HG02970 (cell line): ENCODE data around the gene DSCAM.

Source experiments
- ATAC-seq: cut with Tn5 transposase; IDR thresholded peaks from one replicate; pipeline ENCODE4 v1.9.1; 2021; ENCODE audit warnings: mild to moderate bottlenecking, moderate library complexity, moderate number of reproducible peaks; ENCODE audit not compliant: unreplicated experiment, low FRiP score

Gene DSCAM

DNA sequence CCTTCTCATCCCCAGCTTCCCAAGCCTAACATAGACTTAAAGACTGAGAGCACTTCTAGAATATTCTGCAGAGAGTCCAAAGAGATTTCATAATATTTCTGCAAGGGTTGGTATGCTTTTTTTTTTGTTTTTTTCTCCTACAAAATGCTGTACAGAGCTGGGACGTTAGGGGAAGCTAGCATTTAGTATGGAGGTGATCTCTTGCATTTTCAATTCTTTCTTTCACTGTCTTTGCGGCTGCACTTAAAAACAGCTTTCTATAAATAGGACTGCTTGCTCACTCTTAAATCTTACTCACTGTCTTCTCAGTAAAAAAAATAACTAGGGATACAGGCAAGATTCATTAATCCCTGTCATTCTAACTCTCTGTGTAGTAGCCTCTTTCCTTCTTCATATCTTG is 7.4 kb downstream of the DSCAM start:
- ATAC-seq: no peak

- ATAC-seq: no peak
These were observed 9.5 kb downstream of the DSCAM start for GRCh38 chr21:40837456-40837855.

GRCh38 chr21:40835184-40835694 is 11.7 kb downstream of the DSCAM start:
- no peak for ATAC-seq

DNA sequence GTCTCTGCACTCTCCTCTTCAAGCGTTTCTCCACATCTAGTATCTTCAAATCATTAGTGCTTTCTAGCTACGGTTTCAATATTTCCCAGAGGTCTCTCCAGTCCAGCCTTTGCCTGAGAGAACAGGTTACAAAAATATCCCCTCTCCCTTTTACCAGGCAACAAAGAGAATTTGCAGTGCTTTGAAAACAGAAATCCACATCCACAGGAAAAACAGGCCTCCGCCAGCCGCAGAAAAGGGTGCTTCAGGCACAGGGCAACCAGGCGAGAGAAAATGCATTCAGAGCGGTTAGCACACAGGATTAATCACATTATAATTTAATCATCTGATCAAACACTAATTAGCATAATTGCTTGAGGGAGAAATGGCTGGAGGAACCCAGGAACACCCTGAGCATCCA is 13.8 kb downstream of the DSCAM start:
- ATAC-seq: no peak

DNA sequence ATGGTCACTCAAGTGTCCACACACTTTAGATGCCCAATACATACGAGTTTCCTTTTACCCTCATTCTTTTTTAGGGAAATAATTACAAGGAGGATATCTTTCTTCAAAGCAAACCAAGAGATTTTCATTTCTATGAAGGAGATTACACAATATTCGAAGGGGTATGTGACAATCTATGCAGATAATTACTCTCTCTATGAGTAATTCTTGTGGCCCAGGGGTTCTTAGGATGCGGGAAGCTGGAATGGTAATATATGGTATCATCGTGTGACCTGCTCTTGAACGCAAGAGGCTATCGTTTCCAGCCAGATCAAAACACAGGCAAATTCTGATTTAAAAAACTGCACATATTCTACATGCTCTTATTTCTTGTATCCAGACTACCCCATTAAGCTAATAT is 14.6 kb downstream of the DSCAM start:
- ATAC-seq: no peak

GRCh38 chr21:40830836-40831235 is 16.1 kb downstream of the DSCAM start:
- ATAC-seq: no peak

GRCh38 chr21:40829791-40830190 is 17.2 kb downstream of the DSCAM start:
- no peak for ATAC-seq

GRCh38 chr21:40829308-40829707 is 17.6 kb downstream of the DSCAM start:
- no peak for ATAC-seq

DNA sequence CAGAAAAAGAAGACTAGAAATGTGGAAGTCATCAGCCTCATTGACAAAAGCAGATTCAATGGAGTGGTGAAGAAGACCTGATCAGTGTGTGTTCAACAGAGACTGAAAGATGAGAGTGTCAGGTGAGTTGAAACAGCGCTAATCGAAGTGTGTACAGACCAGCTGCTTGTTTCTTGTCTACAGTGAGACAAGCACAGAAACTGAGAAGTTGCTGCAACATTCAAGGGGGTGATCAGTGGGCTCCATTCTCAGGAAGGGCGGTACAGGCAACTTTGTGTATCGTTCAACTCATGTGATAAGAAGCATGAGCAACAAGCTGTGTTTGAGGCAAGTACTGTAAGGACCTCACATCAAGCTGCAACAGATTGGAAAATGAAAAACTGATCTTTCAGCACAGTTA is 19.4 kb downstream of the DSCAM start:
- no peak for ATAC-seq

DNA sequence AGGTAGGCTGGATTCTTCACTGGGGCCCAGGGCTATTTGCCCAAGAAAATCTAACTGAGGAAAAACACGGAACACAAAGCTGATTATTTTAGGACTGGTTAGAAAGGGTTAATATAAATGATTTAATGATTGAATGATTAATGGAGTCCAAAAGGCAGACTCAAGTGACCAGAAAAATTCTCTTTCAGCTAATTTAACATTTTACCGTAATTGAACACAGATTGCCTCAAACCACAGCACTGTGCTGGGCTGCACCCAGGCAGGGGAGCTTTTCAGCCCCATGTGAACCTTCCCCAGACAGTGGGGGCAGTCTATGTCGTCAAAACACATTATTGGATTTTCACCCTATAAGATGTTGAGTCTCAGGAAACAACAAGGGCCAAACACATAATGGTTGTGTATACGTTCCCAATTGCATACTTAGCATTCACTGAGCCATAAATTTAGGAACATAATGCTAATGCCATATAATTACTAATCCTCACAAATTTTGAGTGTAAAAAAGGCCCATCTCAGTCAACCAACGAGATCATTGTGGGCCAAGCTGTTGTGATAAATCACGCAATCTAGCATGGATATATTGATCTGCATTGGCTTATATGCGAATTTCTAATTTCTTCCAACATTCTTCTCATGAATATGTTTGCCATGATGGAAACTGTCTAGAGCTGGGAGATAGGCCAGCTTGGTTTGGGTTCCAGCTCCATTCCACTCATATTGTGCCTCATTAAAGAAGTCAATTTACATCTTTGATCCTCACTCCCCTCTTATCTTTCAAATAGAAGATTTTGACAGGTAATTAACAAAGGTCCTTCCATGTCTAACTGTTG is 27.7 kb downstream of the DSCAM start:
- no peak for ATAC-seq

GRCh38 chr21:40813918-40814317 is 33.0 kb downstream of the DSCAM start:
- no peak for ATAC-seq

DNA sequence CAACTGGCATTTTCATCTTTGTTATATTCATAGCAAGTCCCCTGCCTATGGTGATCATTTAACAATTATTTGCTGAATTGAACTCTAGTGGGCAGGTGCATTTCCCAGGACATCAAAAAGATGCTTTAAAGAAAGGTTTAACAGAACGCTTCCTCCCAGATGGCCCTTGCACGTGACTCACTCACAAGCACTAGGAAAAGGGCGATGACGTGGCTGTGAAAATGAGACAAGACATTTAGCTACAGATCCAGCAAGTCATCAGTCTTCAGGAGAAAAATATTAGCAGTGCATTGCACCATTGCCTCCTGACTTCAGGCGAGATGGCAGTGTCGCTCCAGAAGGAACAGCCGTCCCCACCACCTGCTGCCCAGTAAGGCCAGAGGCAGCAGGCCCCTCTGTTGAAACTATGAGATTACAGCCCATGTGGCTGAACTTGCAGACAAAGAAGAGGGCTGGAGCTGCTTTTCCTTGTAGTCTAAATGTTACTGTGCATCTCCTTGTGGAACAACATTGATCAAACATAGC is 37.2 kb downstream of the DSCAM start:
- ATAC-seq: no peak

DNA sequence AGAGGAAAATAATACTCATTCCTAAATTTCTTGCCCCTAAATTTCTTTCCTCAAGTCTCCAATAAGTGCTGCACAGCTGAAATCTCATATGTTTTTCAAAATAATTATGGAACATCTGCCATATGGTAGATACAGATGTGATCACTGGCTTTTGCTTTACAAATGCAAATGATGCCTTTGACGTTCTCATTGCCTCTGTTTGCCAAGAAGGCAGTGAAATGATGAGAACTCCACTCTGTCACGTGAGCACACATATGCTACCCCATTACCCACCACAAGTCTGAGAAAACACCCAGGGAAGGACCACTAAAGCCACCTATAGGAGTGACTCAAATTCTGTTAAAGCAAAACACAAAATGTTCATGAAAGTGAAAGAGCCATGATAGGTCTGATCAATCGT is 43.9 kb downstream of the DSCAM start:
- no peak for ATAC-seq

- ATAC-seq: no peak
These were observed 46.8 kb downstream of the DSCAM start for GRCh38 chr21:40800126-40800525.

DNA sequence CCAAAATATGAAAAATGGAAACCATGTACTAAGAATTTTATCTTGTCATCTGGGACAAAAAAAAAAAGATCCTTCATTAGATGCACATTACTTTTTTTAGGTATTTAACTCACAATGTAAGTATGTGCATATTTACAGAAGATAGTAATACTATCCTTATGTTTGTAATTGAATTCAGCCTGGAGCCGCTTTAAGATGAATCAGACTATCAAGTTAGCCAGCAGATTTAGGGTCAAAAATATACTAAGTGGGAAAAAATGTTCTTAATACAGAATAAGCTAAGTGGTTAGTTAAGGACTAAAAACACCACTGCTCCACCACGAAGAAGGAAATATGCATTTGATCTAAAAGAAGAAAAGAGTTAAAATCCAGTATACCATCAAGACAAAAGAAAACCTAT is 49.1 kb downstream of the DSCAM start:
- ATAC-seq: no peak

- ATAC-seq: no peak
These were observed 49.5 kb downstream of the DSCAM start for GRCh38 chr21:40797410-40797809.

DNA sequence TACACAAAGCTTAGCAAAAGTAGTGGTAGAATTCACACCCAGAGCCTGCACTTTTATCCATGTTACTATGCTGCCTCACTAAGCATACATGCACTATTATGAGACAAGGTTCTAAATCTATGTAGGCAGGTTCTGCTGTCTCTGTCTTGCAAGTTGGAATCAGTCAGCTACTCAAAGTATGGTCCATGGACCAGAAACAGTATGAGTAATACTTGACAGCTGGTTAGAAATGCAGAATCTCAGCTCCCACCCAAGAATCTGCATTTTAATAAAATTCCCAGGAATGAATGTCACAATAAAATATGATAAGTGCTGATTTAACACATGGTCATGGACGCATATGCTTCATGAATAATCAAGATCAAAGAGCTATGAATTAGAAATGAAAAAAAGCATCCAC is 50.5 kb downstream of the DSCAM start:
- no peak for ATAC-seq

DNA sequence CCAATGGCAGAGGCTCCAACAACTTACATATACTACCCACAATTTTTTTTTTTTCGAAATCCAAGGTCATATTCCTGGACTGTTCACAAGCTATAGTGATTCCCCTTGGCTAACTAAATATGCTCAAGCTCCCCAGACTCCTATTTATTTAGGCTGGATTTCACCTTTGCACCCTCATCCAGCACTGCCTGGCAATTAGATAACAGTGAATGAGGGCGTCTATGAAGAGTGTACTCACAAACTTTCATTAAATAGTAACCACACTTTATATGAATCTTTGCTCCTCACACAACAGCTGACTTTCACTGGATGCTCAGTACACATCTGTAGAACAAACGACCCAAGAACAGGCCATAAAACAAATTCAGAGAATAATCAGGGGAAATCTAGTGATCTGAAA is 51.6 kb downstream of the DSCAM start:
- ATAC-seq: no peak

- no peak for ATAC-seq
These were observed 54.1 kb downstream of the DSCAM start for GRCh38 chr21:40792691-40793456.

DNA sequence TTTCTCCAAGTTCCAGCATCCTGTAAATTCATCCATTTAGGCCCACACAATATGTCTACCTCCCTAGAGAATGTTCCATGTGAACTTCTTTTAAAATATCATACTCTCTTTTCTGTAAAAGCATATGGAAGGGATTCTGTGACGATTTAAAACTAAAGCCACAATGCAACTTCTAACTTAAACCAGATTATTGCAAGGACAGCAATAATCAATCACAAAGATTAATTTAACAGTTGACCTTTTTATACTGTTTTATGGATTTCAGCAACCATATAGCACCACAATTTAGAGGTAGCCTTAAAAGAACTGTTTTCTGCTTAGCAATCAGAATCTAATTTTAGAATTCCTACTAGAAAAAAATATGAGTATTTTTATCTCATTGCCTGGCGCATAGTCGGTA is 58.3 kb downstream of the DSCAM start:
- ATAC-seq: no peak

- no peak for ATAC-seq
These were observed 63.6 kb downstream of the DSCAM start for GRCh38 chr21:40783404-40783803.
